Astrocyte (in vitro differentiated cells and primary cell): ENCODE measurements around the gene ACTN2. TPM values are rescaled to one million over a fixed set of nuclear protein-coding genes. Genes with fewer than 3 reads are reported as not detected.

ENCODE experiments used
- DNase-seq: peaks from one replicate; pipeline ENCODE4 v3.0.0-alpha.2; 2010; ENCODE audit warnings: low read depth
- FAIRE-seq: peaks from 2 replicates; lab custom pipeline; 2011; peaks lifted over from hg19 to GRCh38; lab: Jason Lieb, UNC
- H2AFZ ChIP-seq: 2 replicates; pipeline ENCODE4 v1.6.0; 2012; ENCODE audit warnings: low read depth, low read length, inconsistent platforms
- H3K27ac ChIP-seq: 2 replicates; pipeline ENCODE4 v1.5.1; 2011; ENCODE audit warnings: low read depth, low read length, inconsistent platforms
- H3K27me3 ChIP-seq: 2 replicates; pipeline ENCODE4 v1.6.0; 2011; ENCODE audit warnings: low read length, inconsistent platforms; ENCODE audit not compliant: insufficient read depth
- H3K36me3 ChIP-seq: 2 replicates; pipeline ENCODE4 v1.5.1; 2011; ENCODE audit warnings: low read length, inconsistent platforms; ENCODE audit not compliant: insufficient read depth
- H3K4me1 ChIP-seq: 2 replicates; pipeline ENCODE4 v1.5.1; 2011; ENCODE audit warnings: low read length, inconsistent platforms; ENCODE audit not compliant: insufficient read depth
- H3K4me2 ChIP-seq: 2 replicates; pipeline ENCODE4 v1.6.0; 2012; ENCODE audit warnings: low read length, inconsistent platforms
- H3K4me3 ChIP-seq: 2 replicates; pipeline ENCODE4 v1.5.1; 2011; ENCODE audit warnings: low read depth, mild to moderate bottlenecking, low read length, inconsistent platforms; ENCODE audit not compliant: insufficient read depth
- H3K79me2 ChIP-seq: 2 replicates; pipeline ENCODE4 v1.6.0; 2012; ENCODE audit warnings: mild to moderate bottlenecking, low read length, inconsistent platforms; ENCODE audit not compliant: insufficient read depth
- H3K9ac ChIP-seq: 2 replicates; pipeline ENCODE4 v1.6.0; 2012; ENCODE audit warnings: mild to moderate bottlenecking, low read length, inconsistent platforms
- H3K9me3 ChIP-seq: 2 replicates; pipeline ENCODE4 v1.5.1; 2012; ENCODE audit warnings: low read depth, mild to moderate bottlenecking, low read length, inconsistent platforms; ENCODE audit not compliant: insufficient read depth
- H4K20me1 ChIP-seq: 2 replicates; pipeline ENCODE4 v1.6.0; 2012; ENCODE audit warnings: low read length, inconsistent platforms; ENCODE audit not compliant: insufficient read depth
- H3K27ac Mint-ChIP-seq: one replicate; pipeline ENCODE4 v1.8.0; 2021; ENCODE audit warnings: mild to moderate bottlenecking, mixed read lengths; ENCODE audit not compliant: unreplicated experiment
- H3K27me3 Mint-ChIP-seq: one replicate; pipeline ENCODE4 v1.8.0; 2021; ENCODE audit warnings: low read depth, mixed read lengths; ENCODE audit not compliant: unreplicated experiment
- H3K36me3 Mint-ChIP-seq: one replicate; pipeline ENCODE4 v1.8.0; 2021; ENCODE audit warnings: low read depth, mixed read lengths; ENCODE audit not compliant: unreplicated experiment
- H3K4me1 Mint-ChIP-seq: one replicate; pipeline ENCODE4 v1.8.0; 2021; ENCODE audit warnings: low read depth, mixed read lengths; ENCODE audit not compliant: unreplicated experiment
- H3K4me3 Mint-ChIP-seq: one replicate; pipeline ENCODE4 v1.8.0; 2021; ENCODE audit warnings: mild to moderate bottlenecking, moderate library complexity, mixed read lengths; ENCODE audit not compliant: unreplicated experiment
- H3K9me3 Mint-ChIP-seq: one replicate; pipeline ENCODE4 v1.8.0; 2021; ENCODE audit warnings: mild to moderate bottlenecking, mixed read lengths; ENCODE audit not compliant: unreplicated experiment
- EZH2 ChIP-seq: IDR thresholded peaks from 2 replicates; pipeline ENCODE4 v1.6.1; 2012; ENCODE audit warnings: mild to moderate bottlenecking, low read length, inconsistent platforms; ENCODE audit not compliant: insufficient read depth
- total RNA-seq: library from RNA; stranded (reverse); gene quantifications from 2 replicates; pipeline ENCODE4 v1.2.1, GENCODE V29; 2021
- TF ChIP-seq, protein P1 (sequence below): IDR thresholded peaks from 2 replicates; pipeline ENCODE4 v1.5.1; 2011; ENCODE audit warnings: low read depth, mild to moderate bottlenecking, inconsistent platforms, low read length, moderate library complexity; ENCODE audit not compliant: insufficient read depth

Gene ACTN2
- total RNA-seq, 1 donor from 2014 or later = 0.89 TPM

DNA sequence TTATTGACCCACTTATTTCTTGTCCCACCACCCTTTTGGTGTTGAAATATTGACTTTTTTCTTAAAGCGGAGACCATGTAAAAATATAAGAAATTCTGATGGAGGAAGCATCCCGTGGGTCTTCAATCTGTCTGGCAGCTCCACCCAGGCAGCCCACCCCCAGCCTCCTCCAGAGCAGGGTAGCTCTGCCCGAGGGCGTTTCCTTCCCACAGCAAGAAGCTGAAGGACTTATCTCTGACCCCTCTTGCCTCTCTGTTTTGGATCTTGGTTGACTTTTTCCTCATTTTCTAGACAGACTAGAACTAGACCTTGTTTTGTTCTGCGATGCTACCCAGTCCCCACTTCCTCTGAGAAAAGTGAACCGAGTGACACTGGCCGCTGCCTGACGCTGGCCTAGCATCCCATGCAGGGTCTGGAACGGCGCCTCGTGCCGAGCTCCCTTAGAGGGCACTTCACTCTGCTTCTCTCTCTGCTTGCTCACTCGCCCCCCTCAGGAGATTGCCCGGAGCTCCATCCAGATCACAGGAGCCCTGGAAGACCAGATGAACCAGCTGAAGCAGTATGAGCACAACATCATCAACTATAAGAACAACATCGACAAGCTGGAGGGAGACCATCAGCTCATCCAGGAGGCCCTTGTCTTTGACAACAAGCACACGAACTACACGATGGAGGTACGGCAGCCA lies 68.4 kb downstream of the ACTN2 start:
- Mint-ChIP-seq H3K4me1 (no peaks in the 10 kb centered on the region), H3K27me3 (no peaks in the 10 kb centered on the region), H3K36me3 (no peaks in the 10 kb centered on the region), H3K27ac (no peak overlapping the region), H3K9me3 (no peaks in the 10 kb centered on the region), H3K4me3 (no peak overlapping the region)
- Histone ChIP-seq H3K9ac (no peak overlapping the region), H3K4me3 (no peak overlapping the region), H3K79me2 (no peaks in the 10 kb centered on the region), H3K27ac (no peak overlapping the region), H3K4me1 (no peaks in the 10 kb centered on the region), H3K4me2 (no peak overlapping the region), H3K36me3 (no peaks in the 10 kb centered on the region), H4K20me1 (no peaks in the 10 kb centered on the region), H3K9me3 (no peaks in the 10 kb centered on the region), H2AFZ (no peak overlapping the region), H3K27me3 (no peaks in the 10 kb centered on the region)
- DNase-seq (no peak), FAIRE-seq (no peak)
- no peak for TF ChIP-seq EZH2
- TF ChIP-seq, protein P1, sequence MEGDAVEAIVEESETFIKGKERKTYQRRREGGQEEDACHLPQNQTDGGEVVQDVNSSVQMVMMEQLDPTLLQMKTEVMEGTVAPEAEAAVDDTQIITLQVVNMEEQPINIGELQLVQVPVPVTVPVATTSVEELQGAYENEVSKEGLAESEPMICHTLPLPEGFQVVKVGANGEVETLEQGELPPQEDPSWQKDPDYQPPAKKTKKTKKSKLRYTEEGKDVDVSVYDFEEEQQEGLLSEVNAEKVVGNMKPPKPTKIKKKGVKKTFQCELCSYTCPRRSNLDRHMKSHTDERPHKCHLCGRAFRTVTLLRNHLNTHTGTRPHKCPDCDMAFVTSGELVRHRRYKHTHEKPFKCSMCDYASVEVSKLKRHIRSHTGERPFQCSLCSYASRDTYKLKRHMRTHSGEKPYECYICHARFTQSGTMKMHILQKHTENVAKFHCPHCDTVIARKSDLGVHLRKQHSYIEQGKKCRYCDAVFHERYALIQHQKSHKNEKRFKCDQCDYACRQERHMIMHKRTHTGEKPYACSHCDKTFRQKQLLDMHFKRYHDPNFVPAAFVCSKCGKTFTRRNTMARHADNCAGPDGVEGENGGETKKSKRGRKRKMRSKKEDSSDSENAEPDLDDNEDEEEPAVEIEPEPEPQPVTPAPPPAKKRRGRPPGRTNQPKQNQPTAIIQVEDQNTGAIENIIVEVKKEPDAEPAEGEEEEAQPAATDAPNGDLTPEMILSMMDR = no peak

DNA sequence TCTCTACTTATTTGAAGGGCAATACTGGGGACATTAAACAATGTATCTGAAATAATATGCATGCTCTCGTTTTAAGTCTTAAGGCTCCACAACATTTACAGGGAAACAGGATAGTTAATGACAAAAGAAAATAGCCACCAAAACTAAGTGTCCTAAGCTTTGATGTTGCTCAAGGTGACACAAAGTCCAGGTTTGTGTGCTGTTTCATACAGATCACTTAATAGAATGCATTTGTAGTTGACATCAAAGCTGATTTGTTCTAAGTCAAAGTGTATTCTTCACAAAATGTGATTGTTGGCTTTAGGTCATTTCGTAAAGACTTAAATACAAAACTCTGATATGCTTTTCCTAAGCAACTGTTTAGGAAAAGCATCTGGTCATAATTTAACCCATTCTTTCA lies 71.3 kb downstream of the ACTN2 start:
- no peak for FAIRE-seq
- TF ChIP-seq EZH2 = no peak
- TF ChIP-seq, protein P1 = no peak

DNA sequence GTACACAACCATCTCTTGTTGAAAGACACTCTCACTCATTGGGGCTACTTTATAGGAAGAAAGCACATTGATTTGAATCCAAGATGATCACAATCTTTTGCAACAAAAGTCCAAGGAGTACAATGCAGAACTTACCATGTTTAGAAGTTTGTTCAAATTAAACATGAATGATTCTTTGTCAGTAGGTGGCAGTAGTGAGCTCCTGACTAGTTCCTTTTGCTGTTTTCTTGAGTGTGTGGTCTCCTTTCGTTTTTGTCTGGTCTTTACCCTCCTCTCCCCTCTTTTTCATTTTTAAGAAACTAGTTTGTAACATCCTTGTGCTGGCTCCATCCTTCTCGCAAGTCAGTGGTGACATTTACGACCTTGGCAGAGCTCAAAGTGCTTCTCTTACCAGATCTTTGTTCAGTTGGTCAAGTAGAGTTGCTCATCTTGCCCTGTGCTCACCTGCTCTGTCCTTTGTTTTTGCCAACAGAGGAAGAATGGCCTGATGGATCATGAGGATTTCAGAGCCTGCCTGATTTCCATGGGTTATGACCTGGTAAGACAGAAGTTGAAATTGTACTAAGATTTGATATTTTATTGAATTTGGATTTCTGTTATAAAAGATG lies 73.1 kb downstream of the ACTN2 start:
- TF ChIP-seq, protein P1 = peak; percentile 69
- TF ChIP-seq EZH2 = no peak

More for the DNA sequence above, 71.3 kb downstream of the ACTN2 start:
- no peaks in the 10 kb centered on the region for H3K79me2 ChIP-seq
- H3K27me3 ChIP-seq = no peaks in the 10 kb centered on the region
- no peaks in the 10 kb centered on the region for H4K20me1 ChIP-seq
- Mint-ChIP-seq H3K9me3 (no peaks in the 10 kb centered on the region), H3K36me3 (no peaks in the 10 kb centered on the region), H3K27me3 (no peaks in the 10 kb centered on the region), H3K27ac (no peak overlapping the region), H3K4me3 (no peak overlapping the region), H3K4me1 (no peaks in the 10 kb centered on the region)
- H2AFZ ChIP-seq = no peak overlapping the region
- DNase-seq = no peak
- H3K4me1 ChIP-seq = no peaks in the 10 kb centered on the region
- no peaks in the 10 kb centered on the region for H3K36me3 ChIP-seq
- no peak overlapping the region for H3K4me3 ChIP-seq
- no peak overlapping the region for H3K27ac ChIP-seq
- no peak overlapping the region for H3K4me2 ChIP-seq
- H3K9me3 ChIP-seq = no peaks in the 10 kb centered on the region
- no peak overlapping the region for H3K9ac ChIP-seq

More for the DNA sequence above, 73.1 kb downstream of the ACTN2 start:
- H4K20me1 ChIP-seq = no peaks in the 10 kb centered on the region
- Mint-ChIP-seq H3K4me1 (no peaks in the 10 kb centered on the region), H3K4me3 (no peak overlapping the region), H3K27me3 (no peaks in the 10 kb centered on the region), H3K9me3 (no peaks in the 10 kb centered on the region), H3K36me3 (no peaks in the 10 kb centered on the region), H3K27ac (no peak overlapping the region)
- no peak for FAIRE-seq
- H3K27ac ChIP-seq = no peak overlapping the region
- H3K9me3 ChIP-seq = no peaks in the 10 kb centered on the region
- H3K4me2 ChIP-seq = peak overlapping the region; percentile 11
- no peaks in the 10 kb centered on the region for H3K79me2 ChIP-seq
- peak; percentile 17 for DNase-seq
- no peaks in the 10 kb centered on the region for H3K27me3 ChIP-seq
- H2AFZ ChIP-seq = no peak overlapping the region
- no peaks in the 10 kb centered on the region for H3K4me1 ChIP-seq
- H3K9ac ChIP-seq = no peak overlapping the region
- no peak overlapping the region for H3K4me3 ChIP-seq
- no peaks in the 10 kb centered on the region for H3K36me3 ChIP-seq
